Measurements from ENCODE around the gene SVIL.

- TF ChIP-seq CTCF (IDR thresholded peaks at IDR 0.05) (no peak), EZH2 (IDR thresholded peaks at IDR 0.05) (no peak), EZH2phosphoT487 (IDR thresholded peaks at IDR 0.05) (no peak)
Observed at GRCh38 chr10:29431711-29432110, 203.1 kb downstream of the SVIL start.
